ENCODE measurements around the gene PHTF2.

Gene PHTF2

DNA sequence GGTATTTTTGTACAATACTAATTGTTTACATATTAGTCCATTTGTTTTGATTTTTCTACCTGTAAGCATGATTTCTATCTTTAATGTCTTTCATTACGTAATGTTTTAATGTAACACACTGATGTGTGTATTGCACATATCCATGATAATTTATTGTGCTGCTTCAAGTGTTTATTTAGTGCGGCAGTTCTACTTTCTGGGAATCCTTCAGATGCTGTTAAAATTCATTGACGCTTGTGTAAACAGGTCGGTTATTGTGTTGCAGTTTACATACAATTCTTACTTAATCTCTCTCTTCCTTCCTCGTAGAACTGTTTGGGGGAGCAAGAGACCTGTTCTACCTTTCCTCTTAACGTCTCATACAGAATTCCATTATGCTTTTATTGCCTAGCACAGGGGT is 7.2 kb upstream of the PHTF2 start:
- DNase-seq (ENCODE audit: low read depth): no peak
- no peak for TF ChIP-seq CTCF (IDR thresholded peaks at IDR 0.05; ENCODE audit: insufficient read depth, low read depth, low read length, missing control alignments)
- no peak overlapping the region for H3K4me3 ChIP-seq (ENCODE audit: low read length)

GRCh38 chr7:77791956-77792355 is 6.6 kb upstream of the PHTF2 start:
- no peak for DNase-seq (ENCODE audit: low read depth)
- no peak for TF ChIP-seq CTCF (IDR thresholded peaks at IDR 0.05; ENCODE audit: insufficient read depth, low read depth, low read length, missing control alignments)
- no peak overlapping the region for H3K4me3 ChIP-seq (ENCODE audit: low read length)

DNA sequence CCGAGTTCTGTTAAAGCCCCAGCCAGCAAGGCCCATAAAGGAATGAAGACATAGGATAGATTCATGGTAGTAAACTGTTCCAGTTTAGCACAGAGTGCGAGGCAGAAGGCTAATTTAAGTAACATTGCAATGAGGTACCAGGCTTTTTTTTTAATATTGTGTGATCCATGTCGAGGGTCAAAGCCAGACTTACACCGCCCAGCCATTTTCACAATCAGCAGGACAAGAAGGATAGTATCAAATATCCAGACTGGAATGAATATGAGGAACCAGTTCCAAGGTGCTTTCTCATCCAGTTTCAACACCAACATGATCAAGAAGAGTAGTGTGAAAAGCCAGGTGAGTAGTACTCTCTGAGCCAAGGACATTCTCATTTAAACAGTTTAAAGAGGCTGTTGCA is 4.6 kb upstream of the PHTF2 start:
- peak; percentile 40 for DNase-seq (ENCODE audit: low read depth)
- H3K4me3 ChIP-seq (ENCODE audit: low read length): no peak overlapping the region
- TF ChIP-seq CTCF (IDR thresholded peaks at IDR 0.05; ENCODE audit: insufficient read depth, low read depth, low read length, missing control alignments): no peak

GRCh38 chr7:77796109-77796508 is 2.5 kb upstream of the PHTF2 start:
- no peak for TF ChIP-seq CTCF (IDR thresholded peaks at IDR 0.05; ENCODE audit: insufficient read depth, low read depth, low read length, missing control alignments)
- no peak for DNase-seq (ENCODE audit: low read depth)
- H3K4me3 ChIP-seq (ENCODE audit: low read length): no peak overlapping the region

DNA sequence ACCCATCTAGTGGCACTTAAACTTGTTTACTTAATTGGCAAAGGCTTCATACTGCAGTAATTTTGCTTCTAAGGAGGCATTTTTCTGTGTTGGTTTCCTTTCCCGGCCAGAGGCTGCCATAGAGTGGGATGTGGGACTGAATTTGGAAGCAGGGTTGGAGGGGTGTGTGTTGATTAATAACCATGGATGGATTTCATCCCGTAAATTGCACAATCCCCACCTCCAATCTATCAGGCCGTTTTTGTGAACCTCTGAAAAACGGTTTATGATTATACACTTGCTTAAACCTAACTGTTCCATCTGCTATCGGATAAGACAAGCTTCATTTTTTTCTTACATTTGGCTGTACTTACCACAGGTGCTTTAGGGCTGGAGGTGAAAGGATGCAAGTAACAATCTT is 1.6 kb upstream of the PHTF2 start:
- peak overlapping the region; percentile 93 for H3K4me3 ChIP-seq (ENCODE audit: low read length)
- TF ChIP-seq CTCF (IDR thresholded peaks at IDR 0.05; ENCODE audit: insufficient read depth, low read depth, low read length, missing control alignments): no peak
- DNase-seq (ENCODE audit: low read depth): no peak

GRCh38 chr7:77797734-77798393 is 709 bp upstream of the PHTF2 start:
- no peak for DNase-seq (ENCODE audit: low read depth)
- no peak for TF ChIP-seq CTCF (IDR thresholded peaks at IDR 0.05; ENCODE audit: insufficient read depth, low read depth, low read length, missing control alignments)
- peak overlapping the region; percentile 93 for H3K4me3 ChIP-seq (ENCODE audit: low read length)

All from epithelial cell of esophagus (primary cell).